ENCODE data around the gene USP3.

Gene USP3

DNA sequence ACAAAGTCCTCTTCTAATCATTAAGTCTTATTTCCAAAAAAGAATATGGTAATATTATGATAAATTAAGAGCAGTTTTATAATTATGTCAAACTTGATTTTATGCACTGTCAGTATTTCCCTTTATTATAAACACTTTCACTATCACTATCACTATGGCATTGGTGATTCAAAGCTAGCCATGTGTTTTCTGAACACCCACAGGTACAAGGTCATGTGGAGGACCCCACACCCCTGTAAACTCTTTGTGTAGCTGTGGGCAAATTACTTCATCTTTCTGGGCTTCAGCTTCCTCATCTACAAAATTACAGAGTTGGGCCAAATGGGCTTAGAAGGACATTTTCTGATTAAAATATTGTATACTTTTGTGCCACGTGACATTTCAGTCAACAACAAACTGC lies 134.4 kb downstream of the USP3 start:
- H3K4me1 Mint-ChIP-seq (ENCODE audit: low read depth) = peaks cover 7% of the 10 kb centered on the region
- no peaks in the 10 kb centered on the region for H3K9me3 Mint-ChIP-seq
- no peaks in the 10 kb centered on the region for H3K27me3 Mint-ChIP-seq (ENCODE audit: low read depth)
- H3K27ac Mint-ChIP-seq = no peak overlapping the region
- H3K4me3 Mint-ChIP-seq = no peak overlapping the region
- peaks cover 48% of the 10 kb centered on the region for H3K36me3 Mint-ChIP-seq (ENCODE audit: low read depth)

- Mint-ChIP-seq H3K36me3 (ENCODE audit: low read depth) (peaks cover 47% of the 10 kb centered on the region), H3K27ac (no peak overlapping the region), H3K4me3 (no peak overlapping the region), H3K9me3 (no peaks in the 10 kb centered on the region), H3K27me3 (ENCODE audit: low read depth) (no peaks in the 10 kb centered on the region), H3K4me1 (ENCODE audit: low read depth) (peaks cover 7% of the 10 kb centered on the region)
Measured at GRCh38 chr15:63640146-63640545, 135.8 kb downstream of the USP3 start.

Measured in T-helper 1 cell treated with Interleukin-12 subunit alpha and Interleukin-12 subunit beta and Interleukin-4 antibody, amounts not matched to agents 30 μg/mL and 1 μg/mL, for 36 hours (primary cell).